Lower leg skin (tissue), 3 donors: Measurements from ENCODE around the gene SH2D3A.

Experiments
- CTCF ChIP-seq, 3 donors: fragments of 450-650 bp; IDR thresholded peaks; one replicate each; pipeline ENCODE4 v1.5.1; 2016; ENCODE audit warnings: antibody characterized with exemption in 3 of 3, mild to moderate bottlenecking in 3 of 3, moderate library complexity in 2 of 3
- POLR2A ChIP-seq, 2 donors: fragments of 450-650 bp; IDR thresholded peaks; one replicate each; pipeline ENCODE4 v1.6.1; 2016 to 2017; ENCODE audit warnings: antibody characterized with exemption in 2 of 2, mild to moderate bottlenecking in 1 of 2, moderate library complexity in 1 of 2

GRCh38 chr19:6750062-6750461 is 17.2 kb downstream of the SH2D3A start:
- TF ChIP-seq CTCF (IDR thresholded peaks at IDR 0.05) (no peak), POLR2A (IDR thresholded peaks at IDR 0.05) (no peak)
